ENCODE results near the gene HSF4. TPM values are rescaled to one million over a fixed set of nuclear protein-coding genes. Genes with fewer than 3 reads are reported as not detected.

Gene HSF4
- total RNA-seq, 4 donors from 2014 or later: 3.7 to 59.5 (median 19.6) TPM

- Histone ChIP-seq H3K27ac (no peak overlapping the region), H3K9me3 (no peaks in the 10 kb centered on the region), H3K4me1 (no peaks in the 10 kb centered on the region), H3K4me3 (no peak overlapping the region), H3K27me3 (no peaks in the 10 kb centered on the region), H3K36me3 (peaks cover 25 to 100% (median 40%) of the 10 kb centered on the region in 3 donors)
- TF ChIP-seq POLR2A (IDR thresholded peaks at IDR 0.05) (no peak), CTCF (IDR thresholded peaks at IDR 0.05) (no peak)
- WGBS, 2 donors: 29 to 38% methylated on average over 2 of the region's 3 CpGs
- DNase-seq: no peak
- intact Hi-C loops (cut with DNase I): no loop called here
These were observed 26.9 kb upstream of the HSF4 start for GRCh38 chr16:67137605-67138004.

DNA sequence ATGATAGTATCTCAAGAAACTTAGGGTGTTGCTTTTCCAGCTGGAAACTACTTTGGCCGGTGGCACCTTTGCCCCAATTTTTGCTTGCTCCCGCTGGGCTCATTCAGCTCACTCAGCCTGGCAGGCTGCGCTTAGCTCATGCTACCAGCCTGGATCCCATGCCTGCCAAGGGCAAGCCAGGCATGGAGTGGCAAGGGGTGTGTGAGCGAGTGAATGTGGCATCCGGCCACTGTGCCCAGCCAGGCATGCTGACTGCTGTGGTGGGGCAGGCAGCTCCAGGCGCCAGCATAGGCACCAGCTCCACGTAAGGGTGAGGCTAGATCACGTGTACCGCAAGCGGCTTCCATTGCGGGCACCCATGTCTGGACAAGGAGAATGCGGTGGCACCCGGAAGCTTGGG, 23.2 kb upstream of the HSF4 start:
- peaks cover 0 to 2% (median 0%) of the 10 kb centered on the region in 3 donors for H3K4me1 ChIP-seq
- no peak for DNase-seq
- 100% methylated on average over 4 to 6 of the region's 13 CpGs for WGBS, 2 donors
- no peaks in the 10 kb centered on the region for H3K27me3 ChIP-seq
- no peaks in the 10 kb centered on the region for H3K9me3 ChIP-seq
- H3K27ac ChIP-seq: no peak overlapping the region
- no peak overlapping the region for H3K4me3 ChIP-seq
- peaks cover 37 to 100% (median 64%) of the 10 kb centered on the region in 3 donors for H3K36me3 ChIP-seq
- intact Hi-C loops (cut with DNase I): no loop called here
- TF ChIP-seq POLR2A (IDR thresholded peaks at IDR 0.05) (no peak), CTCF (IDR thresholded peaks at IDR 0.05) (no peak)

GRCh38 chr16:67142342-67142741, 22.2 kb upstream of the HSF4 start:
- whole genome bisulfite sequencing, 2 donors: 95 to 100% methylated on average over 1 to 4 of the region's 9 CpGs
- Histone ChIP-seq H3K27me3 (no peaks in the 10 kb centered on the region), H3K36me3 (peaks cover 37 to 100% (median 62%) of the 10 kb centered on the region in 3 donors), H3K4me3 (no peak overlapping the region), H3K9me3 (no peaks in the 10 kb centered on the region), H3K27ac (no peak overlapping the region), H3K4me1 (peaks cover 0 to 11% (median 0%) of the 10 kb centered on the region in 3 donors)
- DNase-seq: no peak
- intact Hi-C loops (cut with DNase I): no loop called here
- TF ChIP-seq POLR2A (IDR thresholded peaks at IDR 0.05): no peak
- TF ChIP-seq CTCF (IDR thresholded peaks at IDR 0.05): no peak

GRCh38 chr16:67144943-67145342, 19.6 kb upstream of the HSF4 start:
- no peak overlapping the region for H3K4me3 ChIP-seq
- 78 to 86% methylated on average over 2 of the region's 2 CpGs for WGBS, 2 donors
- TF ChIP-seq CTCF (IDR thresholded peaks at IDR 0.05): no peak
- no peak for TF ChIP-seq POLR2A (IDR thresholded peaks at IDR 0.05)
- peaks cover 3 to 36% (median 7%) of the 10 kb centered on the region in 3 donors for H3K4me1 ChIP-seq
- H3K9me3 ChIP-seq: no peaks in the 10 kb centered on the region
- H3K27me3 ChIP-seq: no peaks in the 10 kb centered on the region
- intact Hi-C loops (cut with DNase I): no loop called here
- no peak for DNase-seq
- peaks cover 37 to 99% (median 62%) of the 10 kb centered on the region in 3 donors for H3K36me3 ChIP-seq
- H3K27ac ChIP-seq: no peak overlapping the region

DNA sequence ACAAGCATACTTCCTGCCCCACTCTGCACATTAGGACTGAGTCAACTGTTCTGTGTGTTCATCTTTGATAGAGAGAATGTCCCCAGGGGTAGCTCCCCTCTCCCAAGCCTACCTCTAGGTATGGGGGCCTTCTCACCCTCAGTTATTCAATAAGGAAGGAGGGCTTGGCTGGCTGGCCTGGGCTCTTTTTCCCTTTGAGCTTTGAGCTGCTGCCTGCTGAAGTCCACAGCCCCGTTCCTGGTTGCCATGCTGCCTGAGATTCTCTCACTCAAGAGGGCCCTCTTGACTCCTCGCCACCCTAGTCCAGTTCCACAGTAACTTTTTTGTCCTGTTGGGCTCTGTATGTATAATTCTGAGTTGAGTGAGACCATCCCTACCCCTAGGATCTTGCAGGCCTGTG, 18.8 kb upstream of the HSF4 start:
- peaks cover 3 to 44% (median 15%) of the 10 kb centered on the region in 3 donors for H3K4me1 ChIP-seq
- TF ChIP-seq POLR2A (IDR thresholded peaks at IDR 0.05) (no peak), CTCF (IDR thresholded peaks at IDR 0.05) (no peak)
- no peak overlapping the region for H3K4me3 ChIP-seq
- intact Hi-C loops (cut with DNase I): no loop called here
- no peak for DNase-seq
- H3K27ac ChIP-seq: no peak overlapping the region
- H3K27me3 ChIP-seq: no peaks in the 10 kb centered on the region
- WGBS, 2 donors: 92 to 96% methylated on average over 2 of the region's 2 CpGs
- H3K36me3 ChIP-seq: peaks cover 37 to 91% (median 55%) of the 10 kb centered on the region in 3 donors
- no peaks in the 10 kb centered on the region for H3K9me3 ChIP-seq

Measured in esophagus squamous epithelium (tissue), 5 donors.